ENCODE measurements around the gene NUMB.
A peak's percentile ranks its signal among the peaks of the same experiment; 100 is the strongest.

The NUMB gene

GRCh38 chr14:73245480-73246325 lies 212.6 kb downstream of the NUMB start:
- H3K4me2 ChIP-seq, result peak overlapping the region; percentile 48
- peak overlapping the region; percentile 72 for H2AFZ ChIP-seq (ENCODE audit: low read depth)

GRCh38 chr14:73244541-73245290 lies 213.6 kb downstream of the NUMB start:
- no peaks in the 10 kb centered on the region for H4K20me1 ChIP-seq (ENCODE audit: insufficient read depth)
- no peaks in the 10 kb centered on the region for H3K4me1 ChIP-seq (ENCODE audit: low read depth, poor library complexity, severe bottlenecking)

More at GRCh38 chr14:73245480-73246325, 212.6 kb downstream of the NUMB start:
- no peaks in the 10 kb centered on the region for H3K36me3 ChIP-seq (ENCODE audit: insufficient read depth)
- no peaks in the 10 kb centered on the region for H3K4me1 ChIP-seq (ENCODE audit: low read depth, poor library complexity, severe bottlenecking)
- H3K4me3 ChIP-seq (IDR thresholded peaks at IDR 0.05; ENCODE audit: insufficient read depth, low read depth, low read length), result no peak overlapping the region
- H3K27ac ChIP-seq, result no peak overlapping the region
- TF ChIP-seq CTCF (conservative IDR thresholded peaks at IDR 0.05; ENCODE audit: low read depth, low read length), result no peak
- no peaks in the 10 kb centered on the region for H3K79me2 ChIP-seq (ENCODE audit: insufficient read depth, low read depth)
- H4K20me1 ChIP-seq (ENCODE audit: insufficient read depth), result no peaks in the 10 kb centered on the region
- peak overlapping the region; percentile 37; the same call in 1 of the 2 replicates for H3K9ac ChIP-seq
- H3K27me3 ChIP-seq (ENCODE audit: insufficient read depth, low read depth), result no peaks in the 10 kb centered on the region

GRCh38 chr14:73243748-73244147 lies 214.6 kb downstream of the NUMB start:
- no peaks in the 10 kb centered on the region for H4K20me1 ChIP-seq (ENCODE audit: insufficient read depth)
- no peaks in the 10 kb centered on the region for H3K27me3 ChIP-seq (ENCODE audit: insufficient read depth, low read depth)
- no peak overlapping the region for H3K4me2 ChIP-seq
- H2AFZ ChIP-seq (ENCODE audit: low read depth), result no peak overlapping the region
- H3K27ac ChIP-seq, result no peak overlapping the region
- no peak overlapping the region for H3K9ac ChIP-seq
- TF ChIP-seq CTCF (conservative IDR thresholded peaks at IDR 0.05; ENCODE audit: low read depth, low read length), result no peak
- no peaks in the 10 kb centered on the region for H3K79me2 ChIP-seq (ENCODE audit: insufficient read depth, low read depth)
- no peaks in the 10 kb centered on the region for H3K36me3 ChIP-seq (ENCODE audit: insufficient read depth)
- H3K4me3 ChIP-seq (IDR thresholded peaks at IDR 0.05; ENCODE audit: insufficient read depth, low read depth, low read length), result no peak overlapping the region
- H3K4me1 ChIP-seq (ENCODE audit: low read depth, poor library complexity, severe bottlenecking), result no peaks in the 10 kb centered on the region

More at GRCh38 chr14:73244541-73245290, 213.6 kb downstream of the NUMB start:
- H2AFZ ChIP-seq (ENCODE audit: low read depth), result no peak overlapping the region
- no peaks in the 10 kb centered on the region for H3K36me3 ChIP-seq (ENCODE audit: insufficient read depth)
- no peak overlapping the region for H3K4me3 ChIP-seq (IDR thresholded peaks at IDR 0.05; ENCODE audit: insufficient read depth, low read depth, low read length)
- H3K4me2 ChIP-seq, result no peak overlapping the region; the same call in 1 of the 2 replicates
- H3K27ac ChIP-seq, result no peak overlapping the region
- H3K27me3 ChIP-seq (ENCODE audit: insufficient read depth, low read depth), result no peaks in the 10 kb centered on the region
- no peaks in the 10 kb centered on the region for H3K79me2 ChIP-seq (ENCODE audit: insufficient read depth, low read depth)
- no peak for TF ChIP-seq CTCF (conservative IDR thresholded peaks at IDR 0.05; ENCODE audit: low read depth, low read length)
- H3K9ac ChIP-seq, result no peak overlapping the region

GRCh38 chr14:73243341-73243740 lies 215.0 kb downstream of the NUMB start:
- Histone ChIP-seq H3K4me2 (no peak overlapping the region), H3K79me2 (ENCODE audit: insufficient read depth, low read depth) (no peaks in the 10 kb centered on the region), H3K36me3 (ENCODE audit: insufficient read depth) (no peaks in the 10 kb centered on the region), H3K27me3 (ENCODE audit: insufficient read depth, low read depth) (no peaks in the 10 kb centered on the region), H4K20me1 (ENCODE audit: insufficient read depth) (no peaks in the 10 kb centered on the region), H2AFZ (ENCODE audit: low read depth) (no peak overlapping the region), H3K27ac (no peak overlapping the region), H3K9ac (no peak overlapping the region), H3K4me1 (ENCODE audit: low read depth, poor library complexity, severe bottlenecking) (no peaks in the 10 kb centered on the region), H3K4me3 (IDR thresholded peaks at IDR 0.05; ENCODE audit: insufficient read depth, low read depth, low read length) (no peak overlapping the region)
- no peak for TF ChIP-seq CTCF (conservative IDR thresholded peaks at IDR 0.05; ENCODE audit: low read depth, low read length)
